CD1c-positive myeloid dendritic cell (primary cell): Measurements from ENCODE around the gene DUOX2.
A peak's percentile ranks its signal among the peaks of the same experiment; 100 is the strongest.
"Not testable (repeated sequence)": the region's sequence is repeated elsewhere in the genome, so short reads cannot be mapped to it uniquely, and the experiment has no call there.

Experiments
- DNase-seq: peaks from one replicate; pipeline ENCODE4 v3.0.0-alpha.2; 2016; ENCODE audit errors: extremely low spot score

DUOX2 gene

GRCh38 chr15:45138814-45139765, 25.1 kb upstream of the DUOX2 start:
- DNase-seq = no peak

GRCh38 chr15:45137703-45138102, 23.7 kb upstream of the DUOX2 start:
- DNase-seq = no peak

GRCh38 chr15:45136378-45136764, 22.4 kb upstream of the DUOX2 start:
- no peak for DNase-seq

- DNase-seq = not testable (repeated sequence)
Measured at GRCh38 chr15:45135705-45136377, 21.9 kb upstream of the DUOX2 start.

GRCh38 chr15:45134682-45135604, 21.0 kb upstream of the DUOX2 start:
- DNase-seq = peak; percentile 17

GRCh38 chr15:45134046-45134445, 20.1 kb upstream of the DUOX2 start:
- DNase-seq = no peak

GRCh38 chr15:45133561-45133920, 19.6 kb upstream of the DUOX2 start:
- DNase-seq = no peak

- no peak for DNase-seq
Measured at GRCh38 chr15:45132844-45133560, 19.0 kb upstream of the DUOX2 start.

- DNase-seq = no peak
Measured at GRCh38 chr15:45131510-45131909, 17.5 kb upstream of the DUOX2 start.

GRCh38 chr15:45130291-45131000, 16.5 kb upstream of the DUOX2 start:
- no peak for DNase-seq

- no peak for DNase-seq
Measured at GRCh38 chr15:45129651-45130129, 15.7 kb upstream of the DUOX2 start, which contains the start of the genes DUOX1 and DUOXA1. Gene DUOX1 (plus strand): TSS chr15:45129994. CDS start chr15:45131967, 1,973 bp downstream. Gene DUOXA1 (minus strand): TSS chr15:45129879. CDS start chr15:45123014, 6,865 bp downstream.

- no peak for DNase-seq
Measured at GRCh38 chr15:45128971-45129639, 15.1 kb upstream of the DUOX2 start.

- peak; percentile 63 for DNase-seq
Measured at GRCh38 chr15:45126535-45127158, 12.7 kb upstream of the DUOX2 start.

GRCh38 chr15:45123397-45123796, 9.4 kb upstream of the DUOX2 start:
- no peak for DNase-seq

- DNase-seq = no peak
Measured at GRCh38 chr15:45122719-45123118, 8.7 kb upstream of the DUOX2 start.

- DNase-seq = peak; percentile 68
Measured at GRCh38 chr15:45121706-45122417, 7.9 kb upstream of the DUOX2 start.

- no peak for DNase-seq
Measured at GRCh38 chr15:45121020-45121419, 7.0 kb upstream of the DUOX2 start.
